Bone marrow (tissue), 2 donors: Measurements from ENCODE around the gene ATG16L2.
"Not testable (repeated sequence)": the region's sequence is repeated elsewhere in the genome, so short reads cannot be mapped to it uniquely, and the experiment has no call there.

Source experiments
- DNase-seq, 2 donors: peaks; one replicate each; lab custom pipeline; 2025; lab: John Stamatoyannopoulos, UW

The ATG16L2 gene

DNA sequence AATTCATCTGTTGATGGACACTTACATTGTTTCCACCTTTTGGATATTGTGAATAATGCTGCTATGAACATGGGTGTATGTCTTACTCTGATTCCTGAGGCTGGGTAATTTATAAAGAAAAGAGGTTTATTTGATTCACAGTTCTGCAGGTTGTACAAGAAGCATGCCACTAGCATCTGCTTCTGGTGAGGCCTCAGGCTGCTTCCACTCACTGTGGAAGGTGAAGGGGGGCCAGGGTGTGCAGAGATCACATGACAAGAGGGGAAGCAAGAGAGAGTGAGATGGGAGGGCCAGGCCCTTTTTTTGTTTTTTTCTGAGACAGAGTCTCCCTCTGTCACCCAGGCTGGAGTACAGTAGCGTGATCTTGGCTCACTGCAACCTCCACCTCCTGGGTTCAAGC is 7.8 kb upstream of the ATG16L2 start:
- not testable (repeated sequence) for DNase-seq

DNA sequence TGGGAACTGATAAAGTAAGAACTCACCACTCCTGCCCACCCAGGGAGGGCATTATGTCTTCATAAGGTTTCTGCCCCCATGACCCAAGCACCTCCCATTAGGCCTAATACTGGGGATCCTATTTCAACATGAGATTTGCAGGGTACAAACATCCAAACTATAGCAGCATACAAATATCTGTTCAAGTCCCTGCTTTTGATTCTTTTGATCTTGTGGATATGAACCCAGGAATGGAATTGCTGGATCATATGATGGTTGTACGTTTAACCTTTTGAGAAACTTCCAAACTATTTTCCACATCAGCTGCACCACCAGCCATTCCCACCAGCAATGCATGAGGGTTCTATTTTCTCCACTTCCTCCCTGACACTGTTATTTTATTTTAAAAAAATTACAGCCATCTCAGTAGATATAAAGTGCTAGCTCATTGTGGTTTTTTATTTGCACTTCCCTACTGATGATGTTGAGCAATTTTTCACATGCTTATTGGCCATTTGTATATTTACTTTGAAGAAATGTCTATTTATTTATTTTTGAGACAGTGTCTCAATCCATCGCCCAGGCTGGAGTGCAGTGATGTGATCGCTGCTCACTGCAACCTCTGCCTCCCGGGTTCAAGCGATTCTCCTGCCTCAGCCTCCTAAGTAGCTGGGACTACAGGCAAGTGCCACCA is 7.1 kb upstream of the ATG16L2 start:
- DNase-seq, result peak in 1 of 2 donors; percentile 74

DNA sequence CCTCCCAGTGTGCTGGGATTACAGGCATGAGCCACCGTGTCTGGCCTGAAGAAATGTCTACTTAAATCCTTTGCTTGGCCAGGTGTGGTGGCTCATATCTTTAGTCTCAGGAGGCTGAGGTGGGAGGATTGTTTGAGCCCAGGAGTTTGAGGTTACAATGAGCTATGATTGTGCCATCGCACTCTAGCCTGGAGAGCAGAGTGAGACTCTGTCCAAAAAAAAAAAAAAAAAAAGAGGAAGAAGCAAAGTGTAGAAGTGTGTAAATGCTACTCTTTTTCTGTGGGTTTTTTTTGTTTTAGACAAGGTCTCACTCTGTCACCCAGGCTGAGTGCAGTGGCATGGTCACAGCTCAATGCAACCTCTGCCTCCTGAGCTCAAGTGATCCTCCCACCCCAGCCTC is 6.4 kb upstream of the ATG16L2 start:
- peak in 1 of 2 donors; percentile 49 for DNase-seq

DNA sequence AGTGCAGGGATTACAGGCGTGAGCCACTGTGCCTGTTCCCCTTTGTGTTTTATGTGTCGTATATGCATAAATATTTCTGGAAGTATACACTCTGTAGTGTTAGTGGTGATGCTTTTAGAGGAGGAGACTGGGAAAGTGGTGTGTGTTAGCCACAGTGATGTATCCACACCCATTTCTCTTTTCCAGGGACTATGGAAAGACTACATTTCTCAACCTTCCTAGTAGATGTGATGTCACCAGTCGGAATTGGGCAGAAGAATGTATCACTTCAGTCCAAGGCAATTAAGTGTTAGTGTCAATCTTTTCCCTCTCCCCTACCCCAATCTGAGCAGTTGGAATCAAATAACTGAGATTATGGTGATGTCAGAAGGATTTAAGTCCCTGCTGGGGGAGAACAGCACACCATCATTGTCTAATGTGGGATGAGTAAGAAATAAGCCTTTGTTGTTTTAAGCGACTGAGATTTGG is 5.8 kb upstream of the ATG16L2 start:
- no peak for DNase-seq

DNA sequence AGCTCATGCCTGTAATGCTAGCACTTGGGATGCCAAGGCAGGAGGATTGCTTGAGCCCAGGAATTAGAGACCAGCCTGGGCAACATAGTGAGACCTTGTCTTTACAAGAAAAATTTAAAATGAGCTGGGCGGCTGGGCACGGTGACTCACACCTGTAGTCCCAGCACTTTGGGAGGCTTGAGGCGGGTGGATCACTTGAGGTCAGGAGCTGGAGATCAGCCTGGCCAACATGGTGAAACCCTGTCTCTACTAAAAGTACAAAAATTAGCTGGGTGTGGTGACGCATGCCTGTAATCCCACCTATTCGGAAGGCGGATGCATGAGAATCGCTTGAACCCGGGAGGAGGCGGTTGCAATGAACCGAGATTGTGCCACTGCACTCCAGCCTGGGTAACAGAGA is 2.5 kb upstream of the ATG16L2 start:
- DNase-seq, result not testable (repeated sequence)

DNA sequence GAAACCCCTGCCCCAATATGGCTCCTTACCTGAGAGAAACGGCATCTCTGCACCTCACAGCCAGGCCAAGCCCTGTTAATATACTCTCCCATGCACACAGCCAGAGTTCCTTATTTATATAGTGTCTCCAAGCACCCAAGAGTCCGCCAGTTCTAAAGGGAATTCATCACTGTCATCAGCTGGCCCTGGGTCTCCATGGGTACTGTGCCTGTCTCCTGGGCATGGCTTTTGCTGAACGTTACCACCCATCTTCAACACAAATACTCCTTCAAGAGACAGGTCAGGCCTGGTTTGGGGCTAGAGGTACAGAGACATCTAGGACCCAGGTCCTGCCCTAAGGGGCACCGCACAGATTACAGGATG is 1.6 kb upstream of the ATG16L2 start:
- DNase-seq, result no peak

DNA sequence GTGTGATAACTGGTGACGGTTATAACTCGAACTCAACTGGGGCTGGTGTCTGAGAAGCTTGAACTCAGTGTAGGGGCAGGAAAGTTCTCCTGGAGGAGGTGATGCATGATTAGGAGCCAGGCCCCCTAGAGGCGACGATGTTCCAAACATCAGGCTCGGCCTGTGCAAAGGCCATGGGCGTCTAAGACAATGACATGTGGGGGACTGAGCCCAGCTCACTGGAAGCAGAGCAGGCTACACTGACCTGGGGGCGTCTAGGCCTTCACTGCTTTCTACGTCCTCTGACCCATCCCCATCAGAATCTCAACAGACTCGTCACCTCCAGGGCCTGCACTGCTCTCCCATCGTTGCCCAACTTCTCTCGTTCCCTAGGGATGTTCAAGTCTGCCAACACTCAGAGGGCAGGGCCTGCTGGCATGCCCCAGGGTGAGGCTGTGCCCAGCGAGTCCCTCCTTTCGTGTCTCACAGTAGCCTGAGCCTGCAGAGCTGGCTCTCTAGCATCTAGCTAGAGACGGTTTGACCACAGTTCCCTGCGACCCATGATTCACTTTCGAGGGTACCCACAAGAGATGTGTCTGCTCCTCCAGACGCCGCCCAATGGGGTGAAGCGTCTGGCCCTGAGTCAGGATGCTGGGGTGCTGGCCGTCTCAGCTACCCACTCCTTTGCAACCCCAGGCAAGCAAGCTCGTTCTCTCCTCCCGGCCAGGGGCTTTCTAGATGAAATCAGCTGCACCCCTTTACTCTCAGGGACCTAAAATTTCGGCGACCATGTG is 1.1 kb upstream of the ATG16L2 start:
- peak; percentile 62 to 76 for DNase-seq

DNA sequence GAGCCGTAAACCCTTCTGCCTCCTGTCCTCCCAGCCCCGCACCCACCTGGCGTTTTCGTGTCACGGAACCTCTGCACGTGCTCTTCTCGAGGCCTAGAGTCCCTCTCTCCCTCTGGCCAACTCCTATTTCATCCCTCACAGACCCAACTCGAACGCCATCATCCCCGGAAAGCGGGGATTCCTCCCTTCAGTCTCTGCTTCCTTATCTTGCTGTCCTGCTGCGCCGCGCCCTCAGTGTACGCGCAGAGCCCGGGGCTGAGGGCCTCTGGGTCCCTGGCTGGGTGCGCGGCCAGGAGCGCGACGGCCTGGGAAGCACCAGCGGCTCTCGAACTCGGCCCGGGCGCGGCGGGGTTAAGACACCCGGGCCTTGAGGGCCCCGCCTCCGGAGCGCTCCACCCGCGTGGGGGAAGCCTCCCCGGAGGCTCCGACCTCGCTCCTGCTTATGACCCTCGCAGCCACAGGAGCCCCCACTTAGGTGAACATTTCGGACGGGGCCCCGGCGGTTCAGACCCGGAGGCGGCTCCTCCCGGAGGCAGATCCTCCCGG is 398 bp upstream of the ATG16L2 start:
- peak; percentile 65 to 91 for DNase-seq

DNA sequence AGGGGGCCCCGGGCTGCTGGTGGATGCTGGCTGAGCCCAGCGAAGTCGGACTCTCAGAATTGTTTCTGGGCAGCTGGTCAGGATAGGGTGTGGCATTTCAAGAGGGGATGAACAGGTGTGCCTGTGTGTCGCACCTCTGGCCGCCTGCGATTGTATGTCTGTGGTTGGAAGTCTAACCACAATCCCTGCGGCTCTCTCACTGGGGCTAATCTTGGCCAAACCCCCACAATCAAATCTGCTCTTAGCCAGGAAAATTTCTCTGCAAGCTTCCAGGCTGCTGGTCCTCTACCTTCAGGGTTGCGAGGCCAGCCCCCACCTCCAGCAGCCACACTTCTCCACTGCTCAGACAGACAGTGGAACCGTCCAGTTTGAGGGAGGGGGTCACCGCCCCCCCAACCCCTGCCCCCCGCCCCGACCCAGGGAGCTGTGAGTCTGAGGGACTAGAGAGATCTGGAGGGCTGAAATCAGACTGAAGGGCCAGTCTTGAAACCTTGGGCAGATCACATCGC is 953 bp downstream of the ATG16L2 start:
- no peak for DNase-seq

DNA sequence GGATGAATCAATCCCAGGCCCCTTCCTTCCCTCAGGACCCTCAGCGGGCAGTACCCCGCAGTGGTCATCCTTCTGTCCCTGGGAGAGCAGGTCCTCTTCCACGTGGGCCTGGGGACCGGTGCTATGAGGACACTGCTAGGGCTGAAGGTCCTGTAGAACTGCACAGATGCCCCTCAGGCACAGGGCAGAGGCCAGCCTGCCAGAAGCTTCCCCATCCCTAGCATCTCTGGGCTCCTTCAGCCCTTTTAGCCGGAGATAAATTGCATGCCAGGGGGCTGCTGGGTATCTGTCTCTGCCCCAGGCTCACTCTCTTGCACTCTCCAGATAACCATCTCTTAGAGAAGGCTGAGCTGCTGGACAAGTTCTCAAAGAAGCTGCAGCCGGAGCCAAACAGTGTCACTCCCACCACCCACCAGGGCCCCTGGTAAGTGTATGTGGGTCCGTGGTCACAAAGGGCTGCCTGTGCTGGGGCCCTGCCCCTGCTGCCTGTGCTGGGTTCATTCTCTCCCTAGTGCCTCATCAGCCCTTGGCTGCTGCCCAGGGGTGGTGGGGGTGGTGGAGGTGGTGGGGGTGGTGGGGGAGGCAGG is 2.3 kb downstream of the ATG16L2 start:
- DNase-seq, result no peak

DNA sequence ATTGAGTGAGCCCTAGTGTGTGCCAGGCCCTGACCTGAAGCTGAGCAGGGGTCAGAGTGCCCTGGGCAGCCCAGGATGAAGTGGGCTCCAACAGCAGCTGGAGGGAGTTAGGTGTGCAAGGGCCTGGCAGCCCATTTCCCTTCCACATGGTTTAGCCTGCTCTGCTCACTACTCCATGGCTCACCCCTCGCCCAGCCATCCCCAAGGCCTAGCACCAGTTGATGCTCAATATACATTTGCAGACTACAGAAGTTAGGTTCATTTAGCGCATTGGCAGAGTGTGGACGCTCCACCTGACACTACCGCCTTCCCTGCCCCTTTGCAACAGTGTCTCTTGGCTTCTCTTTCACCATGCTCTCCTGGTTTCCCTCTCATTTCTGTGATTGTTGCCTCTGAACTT is 3.8 kb downstream of the ATG16L2 start:
- DNase-seq, result no peak

DNA sequence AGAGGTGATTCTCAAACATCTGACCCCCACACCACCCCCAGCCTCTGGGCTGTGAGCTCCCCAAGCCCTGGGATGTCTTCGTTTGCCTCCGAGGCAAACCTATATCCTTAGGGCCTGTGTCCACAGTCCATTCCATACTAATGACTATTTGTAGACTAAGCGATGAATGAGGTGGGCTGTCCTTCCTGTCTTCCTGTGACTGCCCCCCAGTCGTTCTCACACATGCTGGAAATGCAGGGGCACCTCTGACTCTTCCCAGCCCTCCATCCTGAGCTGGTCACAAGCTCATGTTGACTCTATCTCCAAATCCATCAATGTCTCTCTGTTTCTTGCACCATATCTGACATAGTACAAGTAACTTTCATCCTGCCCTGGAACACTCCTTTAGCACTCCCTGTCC is 4.8 kb downstream of the ATG16L2 start:
- DNase-seq, result no peak

DNA sequence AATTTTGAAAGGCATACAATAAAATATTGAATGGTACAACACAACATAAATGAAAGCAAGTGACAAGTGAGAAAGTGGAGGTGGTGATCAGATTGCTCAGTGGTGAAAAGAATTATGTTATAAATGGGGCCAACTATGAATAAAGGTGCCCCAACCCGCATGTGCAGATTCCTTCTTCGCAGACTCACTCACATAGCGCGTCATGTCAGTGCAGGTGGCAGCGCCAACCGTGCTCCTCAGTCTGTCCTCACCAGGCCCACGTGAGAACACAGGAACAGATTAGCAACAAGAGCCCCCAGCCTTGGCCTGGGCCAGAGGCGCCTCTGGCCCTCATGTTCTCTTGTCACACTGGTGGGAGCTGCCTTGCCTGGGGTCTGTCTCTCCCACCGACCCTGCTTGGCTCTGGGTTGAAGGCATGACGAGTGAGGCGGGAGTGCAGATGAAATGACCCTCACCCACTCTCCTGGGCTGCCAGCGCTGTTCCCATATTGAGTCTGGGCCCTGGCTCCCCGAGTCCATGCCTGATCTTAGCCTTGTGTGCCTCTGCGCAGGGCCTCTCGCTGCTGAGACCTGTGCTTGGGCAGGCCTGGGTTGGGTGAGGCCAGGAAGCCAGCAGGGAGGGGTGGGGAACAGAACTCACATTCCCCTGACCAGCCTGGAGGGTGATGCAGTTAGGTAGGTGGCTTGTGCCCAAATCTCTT is 6.4 kb downstream of the ATG16L2 start:
- no peak for DNase-seq

DNA sequence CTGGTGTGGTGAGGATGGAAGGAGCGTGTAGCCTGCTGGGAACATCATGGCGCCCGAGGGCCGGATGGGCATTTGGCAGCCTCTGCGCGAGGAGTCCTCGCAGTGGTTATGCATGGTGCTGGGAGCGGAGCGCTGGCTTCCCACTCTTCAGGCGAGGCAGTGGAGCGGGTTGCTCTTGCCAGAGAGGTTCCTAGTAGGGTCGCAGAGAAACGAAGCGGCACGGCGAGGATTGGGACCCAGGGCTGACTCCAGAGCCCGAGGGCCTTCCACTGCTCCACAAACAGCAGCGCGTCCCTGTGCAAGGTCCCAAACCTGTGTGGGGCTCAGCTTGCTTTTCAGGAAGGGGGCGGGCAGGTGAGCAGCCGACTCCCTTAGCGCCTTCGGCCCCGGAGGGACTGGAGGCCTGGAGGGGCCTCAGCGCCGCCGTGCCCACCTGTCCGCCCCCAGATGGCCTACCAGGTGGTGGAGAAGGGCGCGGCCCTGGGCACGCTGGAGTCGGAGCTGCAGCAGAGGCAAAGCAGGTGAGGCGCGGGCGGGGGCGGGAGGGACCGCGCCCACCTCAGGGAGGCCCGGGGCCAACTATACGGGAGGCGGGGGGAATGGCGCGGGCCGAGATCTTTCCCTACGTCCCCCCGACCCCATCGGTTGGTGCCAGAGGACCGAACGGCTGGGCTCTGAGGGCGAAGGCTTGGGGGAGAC is 7.2 kb downstream of the ATG16L2 start:
- DNase-seq, result no peak

DNA sequence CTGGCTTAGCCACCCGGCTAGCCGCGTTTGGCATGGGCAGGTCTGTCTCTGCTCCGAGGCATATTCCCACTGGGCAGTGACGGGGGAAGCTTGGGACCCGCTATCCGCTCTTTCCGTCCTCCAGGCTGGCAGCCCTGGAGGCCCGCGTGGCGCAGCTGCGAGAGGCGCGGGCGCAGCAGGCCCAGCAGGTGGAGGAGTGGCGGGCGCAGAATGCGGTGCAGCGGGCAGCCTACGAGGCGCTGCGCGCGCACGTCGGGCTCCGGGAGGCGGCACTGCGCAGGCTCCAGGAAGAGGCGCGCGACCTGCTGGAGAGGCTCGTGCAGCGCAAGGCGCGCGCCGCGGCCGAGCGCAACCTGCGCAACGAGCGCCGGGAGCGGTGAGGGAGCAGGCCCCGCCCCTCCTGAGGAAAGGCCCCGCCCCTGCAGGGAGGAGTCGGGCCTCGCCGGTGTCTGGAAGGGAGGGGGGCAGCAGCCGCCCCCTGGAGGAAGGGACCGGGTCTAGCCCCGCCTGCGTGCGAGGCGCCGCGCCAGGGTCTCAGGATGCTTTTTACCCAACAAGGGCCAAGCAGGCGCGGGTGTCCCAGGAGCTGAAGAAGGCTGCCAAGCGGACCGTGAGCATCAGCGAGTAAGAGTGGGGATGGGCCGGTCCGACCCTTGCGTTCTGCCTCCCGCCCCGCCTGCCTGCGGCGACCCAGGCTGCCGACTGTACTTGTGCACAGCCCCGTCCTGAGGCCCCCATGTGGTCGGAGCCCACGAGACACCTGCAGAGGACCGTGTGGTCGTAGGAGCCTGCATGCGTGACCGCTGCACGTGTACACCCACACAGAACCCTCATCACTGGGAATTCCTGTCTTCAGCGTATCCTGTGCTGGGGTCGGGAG is 7.9 kb downstream of the ATG16L2 start:
- DNase-seq, result no peak

DNA sequence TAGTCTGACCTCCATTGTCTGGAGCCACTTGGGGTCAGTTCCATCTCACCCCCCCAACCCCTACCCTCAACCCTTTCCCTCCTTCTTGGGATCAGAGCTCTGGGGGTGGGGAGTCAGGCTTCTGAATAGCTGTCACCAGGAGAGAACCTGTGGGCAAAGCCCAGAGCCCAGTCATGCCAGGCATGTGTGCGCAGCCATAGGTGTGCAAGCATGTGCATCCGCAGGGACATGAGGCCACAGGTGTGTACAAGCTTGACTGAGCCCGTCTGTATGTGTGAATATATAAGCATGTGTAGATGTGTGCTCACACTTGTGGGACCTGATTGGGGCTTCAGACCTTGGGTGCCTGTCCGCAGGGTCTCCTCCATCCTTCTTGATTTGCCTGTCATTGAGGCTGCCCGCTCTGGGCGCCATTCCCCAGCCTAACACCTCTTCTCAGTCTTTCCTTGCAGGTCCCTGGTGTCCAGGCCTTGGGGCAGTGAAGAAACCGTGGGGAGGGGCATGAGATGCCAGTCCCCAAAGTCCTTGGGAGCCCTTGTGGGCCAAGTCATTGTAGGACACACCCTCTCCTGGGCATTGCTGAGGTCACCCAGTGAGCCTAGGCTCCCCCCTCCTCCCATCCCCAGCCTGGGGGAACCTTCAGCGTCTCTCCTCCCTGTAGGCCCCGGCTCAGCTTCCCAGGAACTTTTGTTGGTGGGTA is 9.0 kb downstream of the ATG16L2 start:
- no peak for DNase-seq

DNA sequence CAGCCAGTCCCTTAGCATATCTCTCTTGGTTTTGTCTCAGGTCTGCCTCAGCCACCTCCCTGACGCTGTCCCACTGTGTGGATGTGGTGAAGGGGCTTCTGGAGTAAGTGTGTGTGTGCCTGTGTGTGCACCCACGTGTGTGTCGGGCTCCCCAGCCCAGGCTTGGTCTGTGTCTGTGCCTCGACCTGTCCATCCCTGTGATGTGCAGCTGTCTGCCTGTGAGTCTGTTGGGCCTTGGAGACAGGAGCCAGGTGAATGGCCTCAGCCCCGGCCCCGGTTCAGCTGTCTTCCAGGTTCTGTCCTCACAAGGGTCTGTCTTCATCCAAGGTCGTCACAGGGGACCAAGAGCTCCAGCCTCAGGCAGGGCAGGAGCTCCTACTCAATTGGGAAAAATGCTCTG is 9.8 kb downstream of the ATG16L2 start:
- no peak for DNase-seq

DNA sequence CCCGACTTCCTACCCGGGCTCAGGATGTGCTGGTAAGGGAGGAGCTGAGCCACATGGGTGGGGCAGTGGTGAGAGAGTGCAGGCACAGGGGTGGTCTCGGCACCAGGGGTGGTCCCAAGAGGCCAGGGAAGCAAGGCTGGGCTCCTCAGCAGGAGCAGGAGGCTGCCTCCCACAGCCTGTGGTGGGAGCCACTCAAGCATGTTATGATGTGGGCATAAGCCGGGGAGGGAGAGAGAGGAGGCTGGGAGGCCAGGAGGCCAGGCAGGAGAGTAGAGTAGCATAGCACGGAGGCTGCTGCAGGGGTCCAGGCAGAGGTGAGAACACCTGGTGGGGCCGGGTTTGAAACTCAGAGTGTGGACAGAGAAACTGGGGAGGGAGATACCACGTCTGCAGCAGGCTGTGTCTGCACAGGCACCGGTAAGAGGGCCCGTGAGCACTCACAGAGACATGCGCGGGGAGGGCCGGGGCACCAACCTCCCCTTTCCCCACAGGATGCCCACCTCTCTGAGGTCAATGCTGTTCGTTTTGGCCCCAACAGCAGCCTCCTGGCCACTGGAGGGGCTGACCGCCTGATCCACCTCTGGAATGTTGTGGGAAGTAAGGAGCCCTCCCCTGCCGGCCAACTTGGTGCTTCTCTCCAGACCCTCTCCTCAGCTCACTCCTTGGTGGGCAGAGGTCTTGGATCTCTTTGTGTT is 10.7 kb downstream of the ATG16L2 start:
- no peak for DNase-seq

DNA sequence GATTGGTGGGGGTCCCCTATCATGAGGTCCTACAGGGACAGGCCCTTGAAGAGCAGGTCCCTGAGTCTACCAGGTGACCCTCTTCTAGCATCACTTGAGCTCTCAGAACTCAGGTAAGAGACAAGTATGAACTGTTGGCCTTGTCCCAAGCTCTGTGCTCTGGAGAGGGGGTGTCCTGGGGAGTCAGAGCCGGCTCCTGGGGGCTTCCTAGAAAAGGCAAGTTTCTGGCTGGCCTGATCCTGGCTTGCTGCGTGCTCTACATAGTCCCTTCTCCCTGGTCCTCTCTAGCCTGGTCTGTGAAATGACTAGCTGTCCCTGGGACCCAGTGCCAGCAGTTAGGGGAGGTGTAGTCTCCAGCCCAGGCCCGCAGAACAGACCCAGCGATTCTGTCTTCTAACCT is 11.4 kb downstream of the ATG16L2 start:
- DNase-seq, result no peak
